Endothelial cell of umbilical vein (primary cell): ENCODE data around the gene RNF214.

Experiments
- EZH2 ChIP-seq: IDR thresholded peaks from 2 replicates; pipeline ENCODE4 v1.6.1; 2012; ENCODE audit warnings: borderline replicate concordance, low read depth, mild to moderate bottlenecking, moderate library complexity, low read length, inconsistent platforms; ENCODE audit not compliant: severe bottlenecking
- FOS ChIP-seq: IDR thresholded peaks from 2 replicates; pipeline ENCODE4 v1.6.1; 2011; ENCODE audit warnings: mild to moderate bottlenecking, low read length, moderate library complexity, borderline replicate concordance; ENCODE audit not compliant: insufficient read depth
- JUN ChIP-seq: IDR thresholded peaks from 2 replicates; pipeline ENCODE4 v1.6.1; 2011; ENCODE audit warnings: borderline replicate concordance, low read depth; ENCODE audit not compliant: insufficient read length, insufficient read depth
- POLR2A ChIP-seq: IDR thresholded peaks from 2 replicates; pipeline ENCODE4 v1.6.1; 2012; ENCODE audit warnings: low read depth, mild to moderate bottlenecking, control low read depth, low read length
- POLR2AphosphoS5 ChIP-seq: IDR thresholded peaks from 2 replicates; pipeline ENCODE4 v1.6.1; 2012; ENCODE audit warnings: low read depth, mild to moderate bottlenecking, control low read depth, low read length, moderate library complexity; ENCODE audit not compliant: insufficient read depth
- TF ChIP-seq, protein P1 (sequence below), 2 donors: IDR thresholded peaks; 1 replicate in 1 of 2; 2 replicates in 1 of 2; pipeline ENCODE4 v1.5.1; 2011; ENCODE audit warnings: low read length in 2 of 2, mild to moderate bottlenecking in 2 of 2, moderate library complexity in 2 of 2, control low read depth in 1 of 2, inconsistent platforms in 1 of 2, low read depth in 1 of 2; ENCODE audit not compliant: insufficient read depth in 1 of 2; ENCODE audit errors: extremely low read depth in 1 of 2
- TF ChIP-seq, protein P2 (sequence below): IDR thresholded peaks from 2 replicates; pipeline ENCODE4 v1.6.1; 2011; ENCODE audit not compliant: insufficient read depth, insufficient read length

DNA sequence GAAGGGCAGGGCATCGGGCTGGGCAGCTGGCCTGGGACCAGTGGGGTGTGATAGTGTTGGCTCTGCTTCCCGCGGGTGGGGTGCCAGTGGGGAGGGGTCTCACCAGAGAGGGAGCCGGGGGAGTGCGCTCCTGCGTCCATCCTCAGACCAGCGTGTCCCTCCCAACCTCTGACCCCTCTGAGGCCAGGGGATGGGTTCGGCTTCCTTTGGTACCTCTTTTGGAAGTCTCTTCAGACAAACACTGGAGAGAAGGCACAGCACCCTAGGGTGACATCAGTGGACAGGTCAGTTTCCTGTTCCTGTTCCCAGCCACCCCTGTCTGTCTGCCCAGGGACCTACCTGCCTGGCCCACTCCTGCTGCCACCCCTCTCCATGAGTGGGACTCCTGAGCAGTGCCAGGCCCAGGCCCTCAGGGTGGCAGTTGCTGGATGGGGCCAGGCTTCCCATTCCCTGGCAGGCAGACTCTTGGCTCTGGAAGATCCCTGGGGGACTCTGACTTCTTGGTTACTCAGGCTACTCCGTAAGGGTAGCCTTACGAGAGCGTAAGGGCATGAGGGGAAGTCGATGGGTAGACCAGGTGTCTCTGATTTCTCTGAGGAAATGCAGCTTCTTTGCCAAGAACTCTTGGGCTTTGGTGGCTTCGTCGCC lies 30.7 kb upstream of the RNF214 start:
- TF ChIP-seq JUN, result no peak
- TF ChIP-seq POLR2A, result no peak
- TF ChIP-seq, protein P1, sequence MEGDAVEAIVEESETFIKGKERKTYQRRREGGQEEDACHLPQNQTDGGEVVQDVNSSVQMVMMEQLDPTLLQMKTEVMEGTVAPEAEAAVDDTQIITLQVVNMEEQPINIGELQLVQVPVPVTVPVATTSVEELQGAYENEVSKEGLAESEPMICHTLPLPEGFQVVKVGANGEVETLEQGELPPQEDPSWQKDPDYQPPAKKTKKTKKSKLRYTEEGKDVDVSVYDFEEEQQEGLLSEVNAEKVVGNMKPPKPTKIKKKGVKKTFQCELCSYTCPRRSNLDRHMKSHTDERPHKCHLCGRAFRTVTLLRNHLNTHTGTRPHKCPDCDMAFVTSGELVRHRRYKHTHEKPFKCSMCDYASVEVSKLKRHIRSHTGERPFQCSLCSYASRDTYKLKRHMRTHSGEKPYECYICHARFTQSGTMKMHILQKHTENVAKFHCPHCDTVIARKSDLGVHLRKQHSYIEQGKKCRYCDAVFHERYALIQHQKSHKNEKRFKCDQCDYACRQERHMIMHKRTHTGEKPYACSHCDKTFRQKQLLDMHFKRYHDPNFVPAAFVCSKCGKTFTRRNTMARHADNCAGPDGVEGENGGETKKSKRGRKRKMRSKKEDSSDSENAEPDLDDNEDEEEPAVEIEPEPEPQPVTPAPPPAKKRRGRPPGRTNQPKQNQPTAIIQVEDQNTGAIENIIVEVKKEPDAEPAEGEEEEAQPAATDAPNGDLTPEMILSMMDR (IDR thresholded peaks at IDR 0.05; ENCODE audit: extremely low read depth in 1 of 2, insufficient read depth in 1 of 2, low read depth in 1 of 2, low read length in 2 of 2), result no peak
- TF ChIP-seq EZH2, result no peak
- TF ChIP-seq FOS, result no peak
- TF ChIP-seq, protein P2, sequence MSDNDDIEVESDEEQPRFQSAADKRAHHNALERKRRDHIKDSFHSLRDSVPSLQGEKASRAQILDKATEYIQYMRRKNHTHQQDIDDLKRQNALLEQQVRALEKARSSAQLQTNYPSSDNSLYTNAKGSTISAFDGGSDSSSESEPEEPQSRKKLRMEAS, result no peak
- no peak for TF ChIP-seq POLR2AphosphoS5
